Stomach (tissue), 9 donors: ENCODE results near the gene SUSD6. TPM values are rescaled to one million over a fixed set of nuclear protein-coding genes. Genes with fewer than 3 reads are reported as not detected.

Experiments
- DNase-seq, 2 donors: peaks; one replicate each; pipeline versions ENCODE4 v3.0.0 to v3.0.0-alpha.2; 2013 to 2019
- H3K27ac ChIP-seq, 5 donors: fragments of 200-600 bp in 4 of 5; sonication (generic) in 4 of 5; one replicate each; pipeline ENCODE4 v1.5.1; 2013 to 2019; ENCODE audit warnings: mild to moderate bottlenecking in 1 of 5, moderate library complexity in 1 of 5
- H3K27me3 ChIP-seq, 3 donors: fragments of 200-600 bp; sonication (generic); one replicate each; pipeline ENCODE4 v1.5.1; 2017 to 2019; ENCODE audit warnings: mixed run types in 1 of 3
- H3K36me3 ChIP-seq, 4 donors: fragments of 200-600 bp; sonication (generic); 1 replicate in 3 of 4; 2 replicates in 1 of 4; pipeline ENCODE4 v1.5.1; 2016 to 2019
- H3K4me1 ChIP-seq, 4 donors: fragments of 200-600 bp; sonication (generic); one replicate each; pipeline ENCODE4 v1.5.1; 2016 to 2019
- H3K4me3 ChIP-seq, 4 donors: fragments of 200-600 bp; sonication (generic) in 3 of 4; one replicate each; pipeline ENCODE4 v1.5.1; 2016 to 2019; ENCODE audit warnings: mild to moderate bottlenecking in 1 of 4
- H3K9me3 ChIP-seq, 4 donors: fragments of 200-600 bp; sonication (generic); one replicate each; pipeline ENCODE4 v1.5.1; 2016 to 2019
- CTCF ChIP-seq, 7 experiments: fragments of 450-650 bp in 4 of 7; fragments of 200-600 bp in 3 of 7; sonication (generic) in 3 of 7; IDR thresholded peaks; one replicate each; pipeline ENCODE4 v1.5.1; 2016 to 2019; ENCODE audit warnings: antibody characterized with exemption in 7 of 7, control low read depth in 2 of 7, mild to moderate bottlenecking in 1 of 7
- EP300 ChIP-seq: sonication (generic); formaldehyde crosslinking; IDR thresholded peaks from one replicate; pipeline ENCODE4 v1.6.1; 2017; ENCODE audit warnings: antibody characterized with exemption
- POLR2A ChIP-seq, 4 donors: fragments of 450-650 bp; IDR thresholded peaks; one replicate each; pipeline ENCODE4 v1.6.1; 2016; ENCODE audit warnings: antibody characterized with exemption in 4 of 4, control low read depth in 2 of 4, mild to moderate bottlenecking in 1 of 4, moderate library complexity in 1 of 4
- POLR2AphosphoS5 ChIP-seq, 3 donors: sonication (generic); formaldehyde crosslinking; IDR thresholded peaks; one replicate each; pipeline ENCODE4 v1.6.1; 2016; ENCODE audit warnings: antibody characterized with exemption in 3 of 3
- WGBS, 5 donors: extraction: QIAGEN DNeasy Blood & Tissue Kit in 3 of 5; methylation state at CpG; one replicate each; pipeline versions ENCODE4 v1.1.5 to v1.1.7; 2013 to 2018; 5-methylcytosine and 5-hydroxymethylcytosine counted together
- intact Hi-C: fragments of 100-400 bp; cut with DNase I; formaldehyde crosslinking; loops from one replicate; pipeline ENCODE4 v1.15.1; 2023; ENCODE audit warnings: low total_unique reads
- polyA plus RNA-seq, 3 donors: library from polyadenylated mRNA; stranded (reverse); fragments of 200-250 nt; gene quantifications; one replicate each; pipeline ENCODE4 v1.2.3, GENCODE V29; 2013
- total RNA-seq, 5 donors: library from RNA; depleted of rRNA; stranded (reverse); fragments of >200 nt; gene quantifications; one replicate each; pipeline versions ENCODE4 v1.1.0 to v1.2.3, GENCODE V29; 2014 to 2016
- donor health status: healthy with polysubstance abuse.
- donor health status: Bipolar disorder and iron deficiency.
- donor health status: healthy.

SUSD6 gene
- total and polyA plus RNA-seq, 8 donors: 4.9 to 39.0 (median 24.7) TPM

- DNase-seq: no peak
- intact Hi-C loops: no loop called here
- H3K36me3 ChIP-seq: no peaks in the 10 kb centered on the region
- no peaks in the 10 kb centered on the region for H3K9me3 ChIP-seq
- TF ChIP-seq POLR2A (IDR thresholded peaks at IDR 0.05) (no peak), POLR2AphosphoS5 (IDR thresholded peaks at IDR 0.05) (no peak), EP300 (no peak), CTCF (IDR thresholded peaks at IDR 0.05) (no peak)
- H3K27ac ChIP-seq: no peak overlapping the region
- peaks cover 34 to 40% (median 36%) of the 10 kb centered on the region in 4 donors for H3K4me1 ChIP-seq
- peaks cover 17 to 99% (median 65%) of the 10 kb centered on the region in 3 donors for H3K27me3 ChIP-seq
- WGBS, 5 donors: 17 to 68% (median 31%) methylated on average over 11 to 40 of the region's 40 CpGs
- peak overlapping the region; percentile 40 to 62 (median 46) for H3K4me3 ChIP-seq
These were observed 38.6 kb upstream of the SUSD6 start for GRCh38 chr14:69572841-69573135.

GRCh38 chr14:69573205-69573830, 38.1 kb upstream of the SUSD6 start:
- Histone ChIP-seq H3K27me3 (peaks cover 17 to 99% (median 63%) of the 10 kb centered on the region in 3 donors), H3K27ac (no peak overlapping the region), H3K4me3 (peak overlapping the region in 3 of 4 donors; percentile 18 to 44 (median 21)), H3K9me3 (no peaks in the 10 kb centered on the region), H3K36me3 (no peaks in the 10 kb centered on the region), H3K4me1 (peaks cover 34 to 40% (median 36%) of the 10 kb centered on the region in 4 donors)
- 16 to 49% (median 32%) methylated on average over 16 to 51 of the region's 51 CpGs for WGBS, 5 donors
- intact Hi-C loops: no loop called here
- DNase-seq: peak in 1 of 2 donors; percentile 16
- TF ChIP-seq POLR2AphosphoS5 (IDR thresholded peaks at IDR 0.05): no peak
- no peak for TF ChIP-seq POLR2A (IDR thresholded peaks at IDR 0.05)
- TF ChIP-seq CTCF (IDR thresholded peaks at IDR 0.05): no peak
- no peak for TF ChIP-seq EP300

GRCh38 chr14:69573831-69574262, 37.5 kb upstream of the SUSD6 start:
- intact Hi-C loops: no loop called here
- H3K27me3 ChIP-seq: peaks cover 17 to 98% (median 63%) of the 10 kb centered on the region in 3 donors

More at GRCh38 chr14:69573831-69574262, 37.5 kb upstream of the SUSD6 start:
- peak in 1 of 2 donors; percentile 55 for DNase-seq
- 3 to 9% (median 7%) methylated on average over 15 of the region's 15 CpGs for WGBS, 5 donors
- peaks cover 34 to 40% (median 36%) of the 10 kb centered on the region in 4 donors for H3K4me1 ChIP-seq
- no peaks in the 10 kb centered on the region for H3K9me3 ChIP-seq
- TF ChIP-seq EP300 (no peak), POLR2A (IDR thresholded peaks at IDR 0.05) (no peak), POLR2AphosphoS5 (IDR thresholded peaks at IDR 0.05) (no peak), CTCF (IDR thresholded peaks at IDR 0.05) (no peak)
- H3K27ac ChIP-seq: no peak overlapping the region
- H3K36me3 ChIP-seq: no peaks in the 10 kb centered on the region
- peak overlapping the region in 3 of 4 donors; percentile 21 to 44 (median 26) for H3K4me3 ChIP-seq
